NB4 (cell line): ENCODE results near the gene STX8.

Source experiments
- POLR2A ChIP-seq: IDR thresholded peaks from 2 replicates; pipeline ENCODE4 v1.6.1; 2011; ENCODE audit warnings: mild to moderate bottlenecking; ENCODE audit not compliant: insufficient read length; ENCODE audit errors: extremely low read depth
- TF ChIP-seq, protein P1 (sequence below): IDR thresholded peaks from one replicate; pipeline ENCODE4 v1.5.1; 2012; ENCODE audit warnings: low read depth, low read length
- TF ChIP-seq, protein P2 (sequence below): IDR thresholded peaks from 2 replicates; pipeline ENCODE4 v1.6.1; 2011; ENCODE audit warnings: low read depth, low read length

DNA sequence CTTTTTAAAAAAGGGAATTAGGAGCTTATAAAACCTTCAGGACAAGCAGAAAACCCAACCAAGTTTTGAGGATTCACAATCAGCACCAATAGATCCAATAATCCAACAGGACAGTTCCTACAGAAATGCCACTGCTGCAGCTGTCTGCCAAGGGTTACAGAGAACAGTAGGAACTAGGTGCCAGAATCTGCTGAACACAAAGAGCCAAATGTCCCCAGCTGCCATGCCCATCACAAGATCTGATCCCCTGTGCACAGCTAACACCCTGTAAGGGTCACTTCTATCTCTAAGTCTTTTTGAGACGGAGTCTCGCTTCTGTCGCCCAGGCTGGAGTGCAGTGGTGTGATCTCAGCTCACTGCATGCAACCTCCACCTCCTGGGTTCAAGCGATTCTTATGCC, 262.3 kb downstream of the STX8 start:
- no peak for TF ChIP-seq POLR2A
- TF ChIP-seq, protein P1, sequence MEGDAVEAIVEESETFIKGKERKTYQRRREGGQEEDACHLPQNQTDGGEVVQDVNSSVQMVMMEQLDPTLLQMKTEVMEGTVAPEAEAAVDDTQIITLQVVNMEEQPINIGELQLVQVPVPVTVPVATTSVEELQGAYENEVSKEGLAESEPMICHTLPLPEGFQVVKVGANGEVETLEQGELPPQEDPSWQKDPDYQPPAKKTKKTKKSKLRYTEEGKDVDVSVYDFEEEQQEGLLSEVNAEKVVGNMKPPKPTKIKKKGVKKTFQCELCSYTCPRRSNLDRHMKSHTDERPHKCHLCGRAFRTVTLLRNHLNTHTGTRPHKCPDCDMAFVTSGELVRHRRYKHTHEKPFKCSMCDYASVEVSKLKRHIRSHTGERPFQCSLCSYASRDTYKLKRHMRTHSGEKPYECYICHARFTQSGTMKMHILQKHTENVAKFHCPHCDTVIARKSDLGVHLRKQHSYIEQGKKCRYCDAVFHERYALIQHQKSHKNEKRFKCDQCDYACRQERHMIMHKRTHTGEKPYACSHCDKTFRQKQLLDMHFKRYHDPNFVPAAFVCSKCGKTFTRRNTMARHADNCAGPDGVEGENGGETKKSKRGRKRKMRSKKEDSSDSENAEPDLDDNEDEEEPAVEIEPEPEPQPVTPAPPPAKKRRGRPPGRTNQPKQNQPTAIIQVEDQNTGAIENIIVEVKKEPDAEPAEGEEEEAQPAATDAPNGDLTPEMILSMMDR, result no peak
- TF ChIP-seq, protein P2, sequence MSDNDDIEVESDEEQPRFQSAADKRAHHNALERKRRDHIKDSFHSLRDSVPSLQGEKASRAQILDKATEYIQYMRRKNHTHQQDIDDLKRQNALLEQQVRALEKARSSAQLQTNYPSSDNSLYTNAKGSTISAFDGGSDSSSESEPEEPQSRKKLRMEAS, result no peak
